Measurements from ENCODE around the gene TMEM213.

GRCh38 chr7:138863931-138864330, 66.1 kb downstream of the TMEM213 start:
- TF ChIP-seq CTCF (conservative IDR thresholded peaks at IDR 0.05 in 1 of 2, IDR thresholded peaks at IDR 0.05 in 1 of 2; ENCODE audit: extremely low read depth in 1 of 2, insufficient read depth in 1 of 2, low read depth in 1 of 2, low read length in 2 of 2) (no peak), EZH2 (IDR thresholded peaks at IDR 0.05; ENCODE audit: borderline replicate concordance, low read length) (no peak)
